ENCODE measurements around the gene ZNF814.
A peak's percentile ranks its signal among the peaks of the same experiment; 100 is the strongest.
"Not testable (repeated sequence)": the region's sequence is repeated elsewhere in the genome, so short reads cannot be mapped to it uniquely, and the experiment has no call there.

The ZNF814 gene

DNA sequence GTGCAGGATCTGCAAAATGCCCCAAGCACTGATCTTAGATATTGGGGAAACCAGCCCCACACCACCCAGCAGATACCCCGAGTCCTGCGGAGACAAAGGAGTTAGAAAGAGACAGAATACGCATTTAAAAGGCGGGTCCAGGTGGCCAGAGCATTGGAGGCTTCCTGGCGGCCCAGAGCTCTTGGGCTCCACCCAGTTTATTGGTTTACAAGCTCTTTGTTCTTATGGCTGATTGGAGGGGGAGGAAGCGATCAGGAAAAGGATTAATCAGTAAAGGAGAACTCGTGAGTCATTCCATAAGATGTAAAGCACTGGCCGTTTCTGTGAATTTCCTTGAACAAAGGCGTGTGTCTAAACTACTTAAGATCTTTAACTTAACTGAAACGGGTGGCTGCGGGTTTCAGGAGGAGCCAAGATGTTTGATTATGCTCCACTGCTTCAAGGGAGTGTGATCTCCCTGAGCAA is 38.3 kb downstream of the ZNF814 start:
- ATAC-seq (ENCODE audit: insufficient read depth, low read depth) (no peak), DNase-seq (peak; percentile 16)
- Histone ChIP-seq H3K79me2 (ENCODE audit: insufficient read depth, low read length) (peaks cover 66% of the 10 kb centered on the region), H2AFZ (ENCODE audit: low read depth, low read length) (0 out of 2 replicates have a peak overlapping the region, but pooled peaks have one; percentile 16), H3K4me1 (ENCODE audit: insufficient read depth, low read length) (peaks cover 26% of the 10 kb centered on the region), H3K4me3 (ENCODE audit: low read depth in 1 of 2, low read length in 2 of 2) (peak overlapping the region; percentile 81 to 96; a peak in 3 of 4 replicates), H3K4me2 (ENCODE audit: insufficient read depth, low read length) (peak overlapping the region; percentile 96), H4K20me1 (ENCODE audit: insufficient read depth, low read length) (peaks cover 17% of the 10 kb centered on the region), H3K27me3 (ENCODE audit: insufficient read depth, low read length, poor library complexity) (no peaks in the 10 kb centered on the region), H3K9me3 (ENCODE audit: insufficient read depth, low read length, severe bottlenecking) (no peaks in the 10 kb centered on the region), H3K36me3 (ENCODE audit: insufficient read depth, low read length) (peaks cover 33% of the 10 kb centered on the region), H3K27ac (ENCODE audit: low read length) (peak overlapping the region; percentile 83), H3K9ac (ENCODE audit: low read depth, low read length) (peak overlapping the region; percentile 83)
- TF ChIP-seq, protein P1, sequence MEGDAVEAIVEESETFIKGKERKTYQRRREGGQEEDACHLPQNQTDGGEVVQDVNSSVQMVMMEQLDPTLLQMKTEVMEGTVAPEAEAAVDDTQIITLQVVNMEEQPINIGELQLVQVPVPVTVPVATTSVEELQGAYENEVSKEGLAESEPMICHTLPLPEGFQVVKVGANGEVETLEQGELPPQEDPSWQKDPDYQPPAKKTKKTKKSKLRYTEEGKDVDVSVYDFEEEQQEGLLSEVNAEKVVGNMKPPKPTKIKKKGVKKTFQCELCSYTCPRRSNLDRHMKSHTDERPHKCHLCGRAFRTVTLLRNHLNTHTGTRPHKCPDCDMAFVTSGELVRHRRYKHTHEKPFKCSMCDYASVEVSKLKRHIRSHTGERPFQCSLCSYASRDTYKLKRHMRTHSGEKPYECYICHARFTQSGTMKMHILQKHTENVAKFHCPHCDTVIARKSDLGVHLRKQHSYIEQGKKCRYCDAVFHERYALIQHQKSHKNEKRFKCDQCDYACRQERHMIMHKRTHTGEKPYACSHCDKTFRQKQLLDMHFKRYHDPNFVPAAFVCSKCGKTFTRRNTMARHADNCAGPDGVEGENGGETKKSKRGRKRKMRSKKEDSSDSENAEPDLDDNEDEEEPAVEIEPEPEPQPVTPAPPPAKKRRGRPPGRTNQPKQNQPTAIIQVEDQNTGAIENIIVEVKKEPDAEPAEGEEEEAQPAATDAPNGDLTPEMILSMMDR (IDR thresholded peaks at IDR 0.05; ENCODE audit: borderline replicate concordance, extremely low read depth, low read length, poor library complexity, severe bottlenecking): no peak
- TF ChIP-seq EZH2 (IDR thresholded peaks at IDR 0.05; ENCODE audit: borderline replicate concordance, low read depth, low read length, severe bottlenecking): no peak

DNA sequence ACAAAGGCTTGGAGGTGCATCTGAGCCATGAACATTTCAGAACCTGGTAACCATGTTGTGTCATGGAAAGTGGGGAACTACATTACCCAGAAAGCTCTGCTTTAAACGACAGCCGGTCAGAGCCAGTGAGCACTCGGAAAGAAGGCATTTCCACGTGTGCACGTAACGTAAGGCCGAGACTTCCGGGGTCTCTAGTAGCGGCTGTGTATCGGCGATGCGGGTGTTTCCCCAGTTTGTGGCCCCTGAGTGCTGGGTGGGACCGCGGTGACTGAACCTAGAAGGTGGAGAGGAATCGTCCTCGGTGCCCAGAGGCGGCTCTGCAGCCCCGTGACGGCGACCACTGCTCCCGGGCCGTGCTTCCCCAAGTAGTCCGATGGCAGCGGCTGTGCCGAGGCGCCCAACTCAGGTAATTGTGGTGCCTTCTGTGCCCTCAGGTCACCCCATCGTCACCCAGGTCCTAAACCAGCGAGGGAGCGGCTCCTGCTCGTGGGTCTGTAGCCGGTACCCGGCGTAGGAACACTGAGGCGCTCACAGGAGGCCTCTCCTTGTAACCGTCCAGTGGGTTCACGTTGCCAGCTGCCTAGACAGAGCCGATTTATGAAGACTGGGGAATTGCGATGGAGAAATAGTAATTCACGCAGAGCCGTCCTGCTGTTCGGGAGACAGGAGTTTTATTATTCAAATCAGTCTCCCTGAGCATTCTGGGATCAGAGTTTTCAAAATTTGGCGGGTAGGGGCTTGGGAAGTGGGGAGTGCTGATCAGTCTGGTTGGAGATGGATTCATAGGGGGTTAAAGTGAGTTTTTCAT is 39.0 kb downstream of the ZNF814 start, which contains the start of gene ZNF587:
TSS of gene ZNF587 (plus strand) at position 194 of the 808 bp plus-strand sequence. CDS start at position 374, 180 bp downstream.
- H3K4me2 ChIP-seq (ENCODE audit: insufficient read depth, low read length): peak within 1 kb of the TSS; percentile 96
- H3K4me1 ChIP-seq (ENCODE audit: insufficient read depth, low read length): peaks cover 26% of the 10 kb centered on the region
- H3K79me2 ChIP-seq (ENCODE audit: insufficient read depth, low read length): peaks cover 68% of the 10 kb centered on the region
- H3K27ac ChIP-seq (ENCODE audit: low read length): peak within 1 kb of the TSS; percentile 83
- peak; percentile 85 for DNase-seq
- peak within 1 kb of the TSS; percentile 70 for H2AFZ ChIP-seq (ENCODE audit: low read depth, low read length)
- not testable (repeated sequence) for H3K9me3 ChIP-seq (ENCODE audit: insufficient read depth, low read length, severe bottlenecking); H3K27me3 ChIP-seq (ENCODE audit: insufficient read depth, low read length, poor library complexity)
- peaks cover 35% of the 10 kb centered on the region for H3K36me3 ChIP-seq (ENCODE audit: insufficient read depth, low read length)
- peak within 1 kb of the TSS; percentile 81 to 96; a peak in 3 of 4 replicates for H3K4me3 ChIP-seq (ENCODE audit: low read depth in 1 of 2, low read length in 2 of 2)
- peak within 1 kb of the TSS; percentile 83 for H3K9ac ChIP-seq (ENCODE audit: low read depth, low read length)
- peaks cover 17% of the 10 kb centered on the region for H4K20me1 ChIP-seq (ENCODE audit: insufficient read depth, low read length)
- ATAC-seq (ENCODE audit: insufficient read depth, low read depth): peak; percentile 99

DNA sequence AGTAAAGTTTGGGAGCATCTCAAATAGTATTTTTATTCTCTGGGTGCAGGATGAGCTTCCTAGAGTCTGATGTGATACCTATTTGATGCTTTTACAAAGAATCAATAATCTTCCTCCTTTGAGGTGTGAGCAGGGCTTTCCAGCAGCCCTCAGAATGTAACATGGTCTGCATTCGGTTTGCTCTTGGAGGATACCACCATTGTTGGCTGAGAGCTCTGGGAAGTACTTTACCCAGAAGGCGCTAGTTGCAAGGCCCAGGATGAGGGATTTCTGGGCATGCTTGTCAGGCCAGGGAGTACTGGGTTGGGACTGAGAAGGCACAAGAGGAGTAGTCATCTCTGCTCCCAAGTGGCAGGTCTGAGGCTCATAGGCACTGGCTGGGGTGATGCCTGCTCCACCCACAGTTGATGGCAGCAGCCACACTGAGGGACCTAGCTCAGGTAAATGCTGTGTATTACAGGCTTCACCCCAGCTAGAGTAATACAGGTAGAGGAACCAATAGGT is 39.6 kb downstream of the ZNF814 start:
- H3K9me3 ChIP-seq (ENCODE audit: insufficient read depth, low read length, severe bottlenecking); H3K9ac ChIP-seq (ENCODE audit: low read depth, low read length); H3K27me3 ChIP-seq (ENCODE audit: insufficient read depth, low read length, poor library complexity); DNase-seq: not testable (repeated sequence)
- Histone ChIP-seq H3K4me1 (ENCODE audit: insufficient read depth, low read length) (peaks cover 26% of the 10 kb centered on the region), H4K20me1 (ENCODE audit: insufficient read depth, low read length) (peaks cover 19% of the 10 kb centered on the region), H3K4me3 (ENCODE audit: low read depth in 1 of 2, low read length in 2 of 2) (peak overlapping the region in 1 of 2 experiments; percentile 96; a peak in 3 of 4 replicates), H3K4me2 (ENCODE audit: insufficient read depth, low read length) (peak overlapping the region; percentile 96), H3K36me3 (ENCODE audit: insufficient read depth, low read length) (peaks cover 38% of the 10 kb centered on the region), H3K79me2 (ENCODE audit: insufficient read depth, low read length) (peaks cover 69% of the 10 kb centered on the region), H2AFZ (ENCODE audit: low read depth, low read length) (peak overlapping the region; percentile 68), H3K27ac (ENCODE audit: low read length) (peak overlapping the region; percentile 57; the same call in 1 of the 2 replicates)
- peak; percentile 41 for ATAC-seq (ENCODE audit: insufficient read depth, low read depth)

DNA sequence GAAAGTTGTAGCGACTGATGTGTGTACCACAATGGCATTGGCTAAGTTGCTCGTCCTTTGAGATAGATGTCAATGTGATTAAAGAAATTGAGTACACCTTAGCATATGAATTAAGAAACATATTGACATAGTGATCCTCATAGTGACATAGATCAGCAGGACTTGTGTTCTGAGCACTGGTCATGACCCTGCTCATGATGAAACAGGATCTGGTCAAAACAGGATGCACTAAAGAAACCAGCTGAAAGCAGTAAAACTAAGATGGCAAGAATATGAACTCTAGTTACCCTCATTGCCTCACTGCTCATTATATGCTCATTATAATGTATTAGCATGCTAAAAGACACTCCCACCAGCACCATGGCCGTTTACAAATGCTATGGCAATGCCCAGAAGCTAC is 41.7 kb downstream of the ZNF814 start:
- H3K27ac ChIP-seq (ENCODE audit: low read length); H3K9me3 ChIP-seq (ENCODE audit: insufficient read depth, low read length, severe bottlenecking); H3K9ac ChIP-seq (ENCODE audit: low read depth, low read length); H3K4me3 ChIP-seq (ENCODE audit: low read depth in 1 of 2, low read length in 2 of 2); H2AFZ ChIP-seq (ENCODE audit: low read depth, low read length); DNase-seq; H3K27me3 ChIP-seq (ENCODE audit: insufficient read depth, low read length, poor library complexity); ATAC-seq (ENCODE audit: insufficient read depth, low read depth); H3K4me2 ChIP-seq (ENCODE audit: insufficient read depth, low read length): not testable (repeated sequence)
- H3K79me2 ChIP-seq (ENCODE audit: insufficient read depth, low read length): peaks cover 65% of the 10 kb centered on the region
- H4K20me1 ChIP-seq (ENCODE audit: insufficient read depth, low read length): peaks cover 12% of the 10 kb centered on the region
- peaks cover 26% of the 10 kb centered on the region for H3K4me1 ChIP-seq (ENCODE audit: insufficient read depth, low read length)
- peaks cover 42% of the 10 kb centered on the region for H3K36me3 ChIP-seq (ENCODE audit: insufficient read depth, low read length)
